22Rv1 (cell line): ENCODE data around the gene TP53TG5.

Source experiments
- H3K27ac ChIP-seq: fragments of 450-650 bp; 2 replicates; pipeline ENCODE4 v1.5.1; 2017
- ZFX ChIP-seq: fragments of 450-650 bp; IDR thresholded peaks from 2 replicates; pipeline ENCODE4 v1.6.1; 2017; ENCODE audit warnings: antibody characterized with exemption, borderline replicate concordance
- TF ChIP-seq, protein P1 (sequence below): fragments of 450-650 bp; IDR thresholded peaks from 2 replicates; pipeline ENCODE4 v1.5.1; 2017; ENCODE audit warnings: mild to moderate bottlenecking

TP53TG5 gene

DNA sequence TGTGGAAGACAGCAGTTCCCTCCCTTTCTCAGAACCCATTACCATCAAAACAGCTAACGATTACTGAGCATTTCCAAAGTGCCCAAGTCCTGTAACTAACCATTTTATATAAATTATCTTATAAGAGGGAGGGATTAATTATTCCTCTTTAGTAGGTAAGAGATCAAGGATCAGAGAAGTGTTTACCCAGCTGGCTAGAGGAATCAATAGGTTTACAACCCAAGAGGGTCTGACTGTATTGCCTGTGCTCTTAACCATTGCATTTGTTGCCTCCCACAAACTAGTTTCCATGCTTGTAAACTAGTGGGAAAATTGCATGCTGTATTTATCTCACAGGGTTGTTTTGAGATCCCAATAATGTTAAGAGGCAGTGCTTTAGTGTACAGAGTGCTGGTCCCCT, 26.3 kb upstream of the TP53TG5 start:
- TF ChIP-seq, protein P1, sequence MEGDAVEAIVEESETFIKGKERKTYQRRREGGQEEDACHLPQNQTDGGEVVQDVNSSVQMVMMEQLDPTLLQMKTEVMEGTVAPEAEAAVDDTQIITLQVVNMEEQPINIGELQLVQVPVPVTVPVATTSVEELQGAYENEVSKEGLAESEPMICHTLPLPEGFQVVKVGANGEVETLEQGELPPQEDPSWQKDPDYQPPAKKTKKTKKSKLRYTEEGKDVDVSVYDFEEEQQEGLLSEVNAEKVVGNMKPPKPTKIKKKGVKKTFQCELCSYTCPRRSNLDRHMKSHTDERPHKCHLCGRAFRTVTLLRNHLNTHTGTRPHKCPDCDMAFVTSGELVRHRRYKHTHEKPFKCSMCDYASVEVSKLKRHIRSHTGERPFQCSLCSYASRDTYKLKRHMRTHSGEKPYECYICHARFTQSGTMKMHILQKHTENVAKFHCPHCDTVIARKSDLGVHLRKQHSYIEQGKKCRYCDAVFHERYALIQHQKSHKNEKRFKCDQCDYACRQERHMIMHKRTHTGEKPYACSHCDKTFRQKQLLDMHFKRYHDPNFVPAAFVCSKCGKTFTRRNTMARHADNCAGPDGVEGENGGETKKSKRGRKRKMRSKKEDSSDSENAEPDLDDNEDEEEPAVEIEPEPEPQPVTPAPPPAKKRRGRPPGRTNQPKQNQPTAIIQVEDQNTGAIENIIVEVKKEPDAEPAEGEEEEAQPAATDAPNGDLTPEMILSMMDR, result no peak
- no peak for TF ChIP-seq ZFX
- H3K27ac ChIP-seq, result no peak overlapping the region

DNA sequence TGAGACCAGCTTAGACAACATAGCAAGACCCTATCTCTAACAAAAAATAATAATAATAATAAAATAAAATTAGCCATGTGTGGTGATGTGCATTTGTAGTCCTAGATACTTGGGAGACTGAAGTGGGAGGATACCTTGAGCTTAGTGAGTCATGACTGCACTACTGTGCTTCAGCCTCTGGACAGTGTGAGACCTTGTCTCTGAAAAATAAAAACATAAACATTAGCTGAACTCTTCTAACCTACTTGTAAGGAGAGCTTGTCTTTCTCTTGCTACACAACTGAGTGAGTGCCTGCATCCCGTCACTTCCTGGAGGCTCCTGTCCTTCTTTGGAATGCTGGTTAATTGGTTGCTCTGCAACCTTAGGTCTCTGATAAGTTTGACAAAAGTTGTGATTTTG, 24.8 kb upstream of the TP53TG5 start:
- no peak overlapping the region for H3K27ac ChIP-seq
- TF ChIP-seq, protein P1, result no peak
- no peak for TF ChIP-seq ZFX

DNA sequence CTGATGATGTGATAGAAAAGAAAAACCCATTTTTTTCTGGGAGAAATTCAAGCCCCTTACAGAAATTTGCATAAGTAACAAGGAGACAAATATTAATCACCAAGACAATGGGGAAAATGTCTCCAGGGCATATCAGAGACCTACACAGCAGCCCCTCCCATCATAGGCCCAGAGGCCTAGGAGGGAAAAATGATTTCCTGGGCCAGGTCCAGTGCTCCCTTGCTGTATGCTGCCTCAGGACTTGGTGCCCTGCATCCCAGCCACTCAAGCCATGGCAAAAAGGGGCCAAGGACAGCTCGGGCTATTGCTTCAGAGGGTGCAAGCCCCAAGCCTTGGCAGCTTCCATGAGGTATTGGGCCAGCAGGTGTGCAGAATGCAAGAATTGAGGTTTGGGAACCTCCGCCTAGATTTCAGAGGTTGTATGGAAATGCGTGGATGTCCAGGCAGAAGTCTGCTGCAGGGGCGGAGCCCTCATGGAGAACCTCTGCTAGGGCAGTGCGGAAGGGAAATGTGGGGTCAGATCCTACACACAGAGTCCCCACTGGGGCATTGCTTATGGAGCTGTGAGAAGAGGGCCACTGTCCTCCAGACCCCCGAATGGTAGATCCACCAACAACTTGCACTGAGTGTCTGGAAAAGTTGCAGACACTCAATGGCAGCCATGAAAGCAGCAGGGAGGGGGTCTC, 22.4 kb upstream of the TP53TG5 start:
- TF ChIP-seq, protein P1, result no peak
- no peak for TF ChIP-seq ZFX
- H3K27ac ChIP-seq, result no peak overlapping the region

DNA sequence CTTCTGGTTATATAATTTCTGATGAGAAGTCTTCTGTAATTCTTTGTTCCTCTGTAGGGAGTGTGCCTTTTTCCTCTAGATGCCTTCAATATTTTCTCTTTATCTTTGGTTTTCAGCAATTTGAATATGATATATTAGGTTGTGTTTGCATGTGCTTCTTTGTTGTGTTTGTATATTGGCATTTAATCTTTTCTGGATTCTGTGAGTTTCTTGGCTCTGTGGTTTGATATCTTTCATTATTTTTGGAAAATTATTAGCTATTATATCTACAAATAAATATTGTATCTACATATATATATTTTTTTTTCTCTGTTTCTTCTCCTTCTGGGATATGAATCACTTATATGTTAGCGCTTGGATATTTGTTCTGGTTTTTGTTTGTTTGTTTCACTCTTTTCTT, 20.9 kb upstream of the TP53TG5 start:
- H3K27ac ChIP-seq, result no peak overlapping the region
- TF ChIP-seq, protein P1, result no peak
- TF ChIP-seq ZFX, result no peak

DNA sequence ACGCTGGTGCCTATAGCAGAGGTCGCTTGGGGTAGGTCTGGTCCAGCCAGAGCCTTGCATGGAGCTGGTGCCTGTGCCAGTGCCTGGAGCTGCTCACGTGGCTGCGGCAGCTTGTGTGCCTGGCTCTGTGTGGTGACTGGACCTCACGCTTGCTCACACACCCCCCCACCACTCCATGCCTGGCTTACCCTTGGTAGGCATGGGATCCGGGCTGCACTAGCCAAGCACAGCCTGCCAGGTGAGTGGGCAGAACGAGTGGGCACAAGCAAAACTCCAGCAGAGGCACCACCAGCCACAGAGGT, 16.9 kb upstream of the TP53TG5 start:
- no peak overlapping the region for H3K27ac ChIP-seq
- TF ChIP-seq ZFX, result no peak
- TF ChIP-seq, protein P1, result no peak

DNA sequence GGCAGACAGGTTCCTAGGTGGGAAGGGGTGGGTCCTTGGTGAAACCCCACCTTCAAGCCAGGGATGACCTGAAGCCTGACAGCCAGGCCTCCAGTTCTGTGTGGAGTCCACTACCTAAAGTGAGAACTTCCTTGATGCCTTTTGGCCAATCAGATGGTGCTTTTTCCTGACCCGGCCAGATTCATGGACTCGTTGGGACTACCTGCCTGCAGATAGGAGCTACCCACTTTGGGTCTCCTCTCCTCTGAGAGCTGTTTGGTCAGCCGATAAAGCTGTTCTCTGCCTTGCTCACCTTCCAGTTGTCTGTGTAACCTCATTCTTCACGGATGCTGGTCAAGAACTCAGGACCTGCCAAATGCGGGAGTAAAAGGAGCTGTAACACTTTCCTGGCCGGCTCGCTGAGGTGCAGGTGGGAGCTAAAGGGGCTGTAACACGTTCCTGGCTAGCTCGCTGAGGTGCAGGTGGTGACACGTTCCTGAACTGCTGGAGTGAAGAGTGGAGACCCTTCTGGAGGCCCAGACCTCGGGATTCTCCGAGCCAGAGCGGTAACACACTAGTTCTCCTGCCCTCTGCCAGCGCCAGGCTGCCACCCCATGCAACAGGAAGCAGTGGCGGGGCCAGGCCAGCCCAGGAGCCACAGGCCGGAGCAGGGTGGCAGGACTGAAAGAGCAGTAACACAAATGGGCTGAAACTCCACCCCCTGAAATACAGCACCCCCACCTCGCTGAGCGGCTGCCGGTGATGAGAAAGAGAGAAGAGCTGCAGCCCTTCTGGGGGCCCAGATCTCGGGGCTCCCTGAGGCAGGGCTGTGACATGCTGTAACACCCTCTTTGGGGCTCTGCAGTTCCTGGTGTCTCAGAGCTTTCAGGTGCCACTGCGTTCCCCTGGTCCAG, 16.3 kb upstream of the TP53TG5 start:
- no peak for TF ChIP-seq ZFX
- TF ChIP-seq, protein P1, result no peak
- H3K27ac ChIP-seq, result no peak overlapping the region

DNA sequence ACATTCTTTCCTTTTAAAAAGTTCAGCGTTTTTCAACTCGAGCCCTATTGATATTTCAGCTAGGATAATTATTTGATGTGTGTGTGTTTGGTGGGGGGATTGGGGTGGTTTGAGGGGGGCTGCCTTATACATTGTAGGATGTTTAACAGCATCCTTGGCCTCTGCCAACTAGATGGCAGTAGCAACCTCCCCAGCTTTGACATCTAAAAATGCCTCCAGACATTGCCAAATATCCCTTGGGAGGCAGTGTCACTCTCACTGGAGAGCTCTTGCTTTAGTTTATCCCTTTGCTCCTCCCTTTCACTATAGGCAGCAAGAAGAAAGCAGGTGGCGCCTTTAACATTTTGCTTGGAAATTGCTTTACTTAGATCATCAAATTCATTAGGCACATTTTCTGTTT, 14.6 kb upstream of the TP53TG5 start:
- TF ChIP-seq ZFX, result no peak
- TF ChIP-seq, protein P1, result no peak
- H3K27ac ChIP-seq, result no peak overlapping the region
